GM10847 (cell line): ENCODE results near the gene UST.

Experiments
- POLR2A ChIP-seq: IDR thresholded peaks from 2 replicates; pipeline ENCODE4 v1.6.1; 2011; ENCODE audit not compliant: insufficient read length; ENCODE audit errors: extremely low read depth

UST gene

DNA sequence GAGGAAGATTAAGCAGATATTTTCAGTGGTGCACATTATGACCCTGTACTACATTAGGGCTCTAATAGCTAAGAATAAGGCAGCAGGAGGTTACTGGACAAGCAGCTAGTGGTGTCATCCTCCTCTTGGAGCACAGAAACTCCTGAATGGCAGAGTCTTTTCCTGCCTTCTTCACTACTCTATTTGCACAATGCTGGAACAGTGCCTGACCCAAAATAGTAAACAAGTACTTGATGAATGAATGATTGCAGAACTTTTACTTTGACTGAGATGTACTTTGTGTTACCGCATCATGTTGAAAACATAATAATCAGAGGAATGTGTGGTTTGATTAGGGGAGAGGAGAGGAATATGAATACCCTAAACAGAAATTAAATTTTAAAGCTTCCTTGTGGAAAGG lies 30.0 kb upstream of the UST start:
- TF ChIP-seq POLR2A, result no peak

DNA sequence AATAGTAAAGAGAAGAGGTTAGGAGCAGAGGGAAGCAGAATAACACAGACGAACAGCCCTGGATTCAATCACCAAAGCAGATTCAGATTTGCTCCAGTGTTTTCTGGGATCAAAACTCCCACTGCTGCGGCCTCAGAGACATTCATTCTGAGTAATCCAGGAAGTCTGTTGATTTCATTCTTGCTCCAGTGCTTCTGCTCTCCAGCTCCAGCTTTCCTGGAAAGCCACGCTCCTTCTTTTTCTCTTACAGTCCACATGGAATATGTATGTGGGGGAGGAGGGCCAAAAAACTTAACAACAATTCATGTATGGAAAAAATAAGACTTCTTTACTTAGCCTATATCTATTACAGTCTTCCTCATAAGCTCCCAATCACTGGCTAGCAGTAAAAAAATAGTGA lies 26.4 kb upstream of the UST start:
- no peak for TF ChIP-seq POLR2A

DNA sequence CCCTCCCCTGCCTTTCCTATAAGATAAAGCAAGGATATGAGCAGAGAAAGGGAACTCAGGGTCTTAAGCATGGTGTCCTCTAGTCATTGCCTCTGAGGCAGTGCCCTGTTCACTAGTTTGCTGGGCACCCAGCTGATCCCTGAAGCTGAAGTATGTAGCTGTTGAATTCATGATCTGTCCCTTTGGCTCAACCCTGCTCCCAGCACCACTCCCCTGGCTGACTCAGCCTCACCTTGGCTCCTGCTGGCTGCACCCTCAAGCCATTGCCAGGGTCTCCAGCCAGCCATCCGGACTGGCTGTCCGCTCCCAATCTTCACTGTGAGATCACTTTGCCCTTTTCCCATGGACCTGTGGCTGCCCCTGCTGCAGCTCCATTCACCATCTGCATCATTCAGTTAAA lies 25.9 kb upstream of the UST start:
- TF ChIP-seq POLR2A, result no peak

DNA sequence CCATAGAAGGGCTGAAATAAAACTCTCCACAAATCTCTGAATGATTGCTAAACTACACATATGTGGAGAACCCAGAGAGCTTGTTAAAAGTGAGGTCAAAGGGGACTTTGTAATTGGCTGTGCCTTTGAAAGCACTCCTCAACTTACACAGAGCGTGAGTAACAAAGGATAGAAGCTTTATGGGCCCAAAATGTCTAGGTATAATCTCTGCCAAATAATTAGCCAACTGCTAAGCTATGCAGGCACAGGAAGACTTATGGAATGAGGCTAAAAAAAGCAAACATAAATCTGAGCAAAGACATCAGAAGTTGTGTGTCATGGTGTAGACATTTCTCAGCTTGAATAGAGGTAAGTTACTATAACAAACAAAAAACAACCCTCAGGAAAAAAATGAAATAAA lies 23.3 kb upstream of the UST start:
- no peak for TF ChIP-seq POLR2A

DNA sequence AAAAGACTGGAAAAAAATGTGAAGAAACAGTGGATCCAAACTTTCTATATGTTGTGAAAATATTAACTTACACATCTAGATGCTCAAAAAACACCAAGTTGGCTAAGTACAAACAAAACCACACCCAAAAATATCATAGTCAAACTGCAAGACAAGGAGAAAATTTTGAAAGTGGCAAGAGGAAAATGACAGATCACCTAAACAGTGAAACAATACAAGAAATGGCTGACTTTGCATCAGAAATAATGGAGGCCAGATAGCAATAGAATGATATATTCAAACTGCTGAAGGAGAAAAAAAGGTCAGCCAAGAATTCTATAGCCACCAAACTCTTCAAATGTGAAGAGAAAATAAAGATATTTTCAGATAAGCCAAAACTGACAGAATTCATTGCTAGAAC lies 22.4 kb upstream of the UST start:
- TF ChIP-seq POLR2A, result no peak

DNA sequence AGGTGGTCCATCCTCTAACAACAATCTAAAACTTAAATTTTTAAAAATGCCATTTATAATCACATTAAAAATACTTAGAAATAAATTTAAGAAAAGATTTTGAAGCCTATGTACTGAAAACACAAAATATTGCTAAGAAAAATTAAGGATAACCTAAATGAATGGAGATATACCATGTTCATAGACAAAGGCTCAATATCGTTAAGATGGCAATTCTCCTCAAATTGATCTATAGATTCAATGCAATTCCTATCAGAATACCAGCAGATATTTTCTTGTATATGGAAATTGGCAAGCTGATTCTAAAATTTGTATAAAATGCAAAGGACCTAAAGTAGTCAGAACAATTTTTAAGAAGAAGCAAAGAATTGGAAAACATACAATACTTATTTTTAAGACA lies 19.7 kb upstream of the UST start:
- TF ChIP-seq POLR2A, result no peak

DNA sequence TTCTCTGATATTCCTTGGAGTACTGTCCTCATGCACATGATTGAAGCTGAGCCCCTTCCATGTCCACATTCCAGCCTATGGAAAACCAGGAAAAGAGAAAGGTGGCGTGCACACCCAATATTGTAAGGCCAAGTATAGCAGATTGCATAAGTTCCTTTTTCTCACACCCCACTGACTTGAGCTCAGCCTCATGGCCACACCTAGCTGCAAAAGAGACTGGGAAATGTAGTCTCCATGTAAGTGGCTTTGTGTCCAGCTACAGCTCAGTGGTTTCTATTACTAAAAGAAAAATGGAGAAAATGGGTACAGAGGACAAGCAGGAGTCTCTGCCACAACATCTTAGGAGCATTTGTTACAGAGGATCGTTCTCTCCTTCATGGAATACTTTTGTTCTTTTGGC lies 10.8 kb upstream of the UST start:
- no peak for TF ChIP-seq POLR2A

DNA sequence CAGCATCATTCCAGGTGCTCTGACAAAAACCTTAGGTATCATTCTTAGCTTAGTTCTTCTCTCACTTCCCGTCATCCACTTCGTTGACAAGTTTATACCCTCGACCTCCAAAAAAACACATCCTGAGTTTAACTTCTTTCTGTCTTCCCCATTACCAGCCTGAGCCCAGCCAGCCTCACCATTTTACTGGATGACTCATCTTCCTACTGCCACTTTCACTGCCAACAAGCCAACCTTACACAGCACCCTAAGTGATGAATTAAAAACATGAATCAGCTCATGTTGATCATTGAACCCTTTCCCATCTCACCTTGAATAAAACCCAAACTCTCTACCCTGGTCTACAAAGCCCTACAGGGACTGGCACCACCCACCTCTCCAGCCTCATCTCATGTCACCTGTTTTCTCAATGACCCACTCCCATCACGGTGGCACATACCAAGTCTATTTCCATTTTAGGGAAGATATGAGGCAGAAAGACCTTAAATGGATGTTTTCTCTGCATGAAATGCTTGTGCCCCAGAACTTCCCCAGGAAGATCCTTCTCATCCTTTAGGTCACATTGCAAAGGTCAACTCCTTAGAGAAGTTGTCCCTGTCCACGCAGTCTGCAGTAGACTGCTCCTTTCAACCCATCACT lies 9.9 kb upstream of the UST start:
- no peak for TF ChIP-seq POLR2A

DNA sequence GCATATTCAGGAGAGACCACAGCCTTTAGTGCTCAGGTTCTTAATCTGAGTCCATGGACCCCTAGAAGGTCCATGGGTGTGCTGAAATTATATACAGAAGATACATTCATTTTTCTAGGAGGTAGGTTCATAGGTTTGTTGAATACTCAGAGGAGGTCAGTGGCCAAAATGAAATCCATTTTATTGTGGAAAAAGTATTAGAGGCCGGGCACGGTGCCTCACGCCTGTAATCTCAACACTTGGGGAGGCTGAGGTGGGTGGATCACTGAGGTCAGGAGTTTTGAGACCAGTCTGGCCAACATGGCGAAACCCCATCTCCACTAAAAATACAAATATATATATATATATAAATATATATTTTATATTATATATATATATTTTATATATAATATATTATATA lies 9.0 kb upstream of the UST start:
- TF ChIP-seq POLR2A, result no peak

DNA sequence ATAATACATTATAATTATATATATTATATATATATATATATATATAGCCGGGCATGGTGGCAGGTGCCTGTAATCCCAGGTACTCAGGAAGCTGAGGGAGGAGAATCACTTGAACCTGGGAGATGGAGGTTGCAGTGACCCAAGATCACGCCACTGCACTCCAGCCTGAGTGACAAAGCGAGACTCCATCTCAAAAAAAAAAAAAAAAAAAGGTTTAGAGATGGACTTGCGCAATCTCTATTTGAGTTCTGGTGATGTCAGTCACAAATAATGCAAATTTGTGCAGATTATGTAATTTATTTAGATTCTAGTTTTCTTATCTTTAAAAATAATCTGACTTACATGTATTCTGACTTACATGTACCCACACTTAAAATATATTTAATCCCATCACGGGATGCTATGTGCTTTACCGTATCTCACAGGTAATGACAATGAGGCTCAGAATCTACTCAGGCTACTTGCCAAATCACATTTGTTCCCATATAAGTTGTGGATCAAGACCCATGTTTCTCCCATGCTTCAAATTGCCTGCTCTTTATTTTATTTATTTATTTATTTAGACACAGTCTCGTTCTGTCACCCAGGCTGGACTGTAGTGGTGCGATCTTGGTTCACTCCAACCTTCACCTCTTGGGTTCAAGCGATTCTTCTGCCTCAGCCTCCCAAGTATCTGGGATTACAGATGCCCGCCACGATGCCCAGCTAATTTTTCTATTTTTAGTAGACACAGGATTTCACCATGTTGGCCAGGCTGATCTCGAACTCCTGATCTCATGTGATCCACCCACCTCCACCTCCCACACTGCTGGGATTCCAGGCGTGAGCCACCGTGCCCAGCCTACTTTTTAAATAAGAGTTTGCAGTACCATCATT lies 7.6 kb upstream of the UST start:
- TF ChIP-seq POLR2A, result no peak

DNA sequence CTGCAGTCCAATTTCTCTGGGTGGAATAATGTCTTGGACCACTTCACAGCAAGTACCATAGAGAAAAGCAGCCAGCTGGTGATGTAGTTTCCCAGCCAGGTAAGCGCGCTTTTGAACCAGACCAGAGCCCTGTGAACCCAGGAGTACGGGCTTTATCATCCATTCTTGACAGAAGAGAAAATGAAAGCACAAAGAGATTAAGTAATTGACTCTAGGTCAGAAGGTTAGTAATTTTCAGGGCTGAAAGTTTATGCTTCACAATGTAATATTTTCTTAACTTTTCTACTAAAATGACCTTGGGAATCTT lies 7.1 kb upstream of the UST start:
- no peak for TF ChIP-seq POLR2A

DNA sequence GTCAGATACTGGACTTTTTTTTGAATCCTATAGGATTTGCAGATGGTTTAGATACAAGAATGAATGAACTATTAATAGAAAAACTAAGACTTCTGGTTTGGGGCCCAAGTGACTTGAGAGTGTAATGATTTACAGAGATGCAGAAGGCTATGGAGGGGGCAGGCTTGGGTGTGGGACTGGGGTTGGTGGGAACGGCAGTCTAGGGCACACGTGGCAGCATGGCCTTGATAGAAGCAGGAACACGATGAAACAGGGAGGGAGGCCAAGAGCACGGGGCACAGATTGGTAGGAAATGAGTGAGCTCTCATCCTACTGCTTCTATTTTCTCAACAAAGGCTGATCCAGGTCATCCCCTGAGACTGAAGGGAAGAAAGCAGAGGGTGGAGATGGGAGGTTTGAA lies 3.4 kb upstream of the UST start:
- no peak for TF ChIP-seq POLR2A

DNA sequence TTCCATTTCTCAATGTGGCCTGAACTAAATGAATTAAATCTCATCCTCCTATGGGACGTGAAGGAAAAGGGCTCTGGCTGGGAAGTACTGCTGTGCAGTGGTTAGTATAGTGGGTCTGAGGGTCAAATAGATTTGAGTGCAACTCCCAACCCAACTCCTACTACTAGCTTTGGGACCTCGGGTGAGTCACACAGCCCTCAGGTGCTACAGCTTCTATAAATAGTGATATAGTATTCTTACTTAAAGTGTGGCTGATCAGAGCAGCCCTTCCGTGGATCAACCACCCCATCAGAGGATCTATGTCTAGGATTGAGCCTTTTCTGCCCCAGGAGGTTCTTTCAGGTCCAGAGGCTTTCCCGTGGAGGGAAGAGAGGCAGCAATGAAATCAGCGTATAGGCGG lies 904 bp upstream of the UST start:
- TF ChIP-seq POLR2A, result no peak

DNA sequence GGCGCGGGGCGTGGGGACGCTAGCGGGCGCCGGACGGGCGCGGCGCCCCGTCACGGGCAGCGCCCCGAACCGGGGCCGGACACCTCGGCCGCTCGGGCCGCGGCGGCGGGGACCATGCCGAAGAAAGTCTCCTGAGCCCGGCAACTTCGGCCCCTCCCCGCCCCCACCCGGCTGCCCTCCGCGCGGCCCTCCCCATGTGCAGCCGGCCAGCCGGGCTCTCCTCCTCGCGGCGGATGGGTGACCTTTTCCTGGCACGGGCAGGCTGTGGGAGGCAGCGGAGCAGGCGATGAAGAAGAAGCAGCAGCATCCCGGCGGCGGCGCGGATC lies 278 bp downstream of the UST start:
- TF ChIP-seq POLR2A, result no peak

DNA sequence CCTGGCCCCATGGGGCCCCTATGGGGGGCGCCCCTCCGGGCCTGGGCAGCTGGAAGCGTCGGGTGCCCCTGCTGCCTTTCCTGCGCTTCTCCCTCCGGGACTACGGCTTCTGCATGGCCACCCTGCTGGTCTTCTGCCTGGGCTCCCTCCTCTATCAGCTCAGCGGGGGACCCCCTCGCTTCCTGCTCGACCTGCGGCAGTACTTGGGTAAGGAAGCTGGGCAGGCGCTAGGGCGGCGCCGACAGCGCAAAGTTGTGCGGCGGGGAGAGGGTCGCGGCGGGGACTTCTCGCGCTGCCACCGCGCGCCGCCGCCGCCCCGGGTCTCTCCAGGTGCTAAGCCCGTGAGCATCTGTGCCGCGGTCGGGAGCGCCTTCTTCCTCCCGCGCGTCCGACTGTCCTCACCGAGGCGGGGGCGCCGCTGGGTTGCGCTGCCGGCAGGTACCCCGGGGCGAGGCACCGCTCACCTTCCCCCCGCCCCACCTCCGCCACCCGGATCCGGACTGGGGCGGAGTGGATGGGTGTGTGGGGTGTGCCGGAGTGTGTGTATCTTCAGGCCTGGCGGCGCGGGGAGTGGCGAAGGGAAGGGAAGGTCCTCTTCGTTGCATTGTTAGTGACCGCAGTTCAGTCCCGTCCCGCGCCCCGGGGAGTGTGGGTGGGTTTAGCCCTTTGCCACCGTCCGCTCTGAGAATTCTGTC lies 788 bp downstream of the UST start:
- TF ChIP-seq POLR2A, result no peak

DNA sequence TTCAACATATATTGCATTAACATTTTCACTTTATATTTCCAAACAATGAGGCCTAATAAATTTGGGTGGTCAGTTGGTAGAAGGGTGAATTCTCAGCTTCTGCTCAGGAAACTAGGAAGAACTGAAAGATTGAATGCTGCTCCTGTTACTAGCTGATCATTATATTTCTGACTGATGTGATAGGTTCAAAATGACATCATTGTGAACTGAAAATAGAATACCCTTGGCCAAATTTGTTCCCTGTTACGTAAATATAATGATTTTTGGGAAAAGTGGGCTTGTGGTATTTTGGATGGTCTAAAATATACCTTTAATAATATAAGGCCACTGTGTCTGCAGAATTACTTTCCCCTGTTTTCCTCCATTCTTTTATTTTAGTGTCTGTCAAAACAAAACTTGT lies 2.8 kb downstream of the UST start:
- TF ChIP-seq POLR2A, result no peak
